PFSK-1 (cell line): ENCODE results near the gene RPS6KL1. TPM values are rescaled to one million over a fixed set of nuclear protein-coding genes. Genes with fewer than 3 reads are reported as not detected.

Experiments used
- FOXP2 ChIP-seq: optimal IDR thresholded peaks from 2 replicates; pipeline ENCODE3; 2011; ENCODE audit warnings: borderline replicate concordance, control low read depth, inconsistent platforms; ENCODE audit not compliant: insufficient read depth; ENCODE audit errors: extremely low read length, extremely low read depth
- POLR2AphosphoS5 ChIP-seq: IDR thresholded peaks from 2 replicates; pipeline ENCODE4 v1.6.1; 2012; ENCODE audit warnings: low read depth, mild to moderate bottlenecking, control low read depth, low read length, moderate library complexity
- SIN3A ChIP-seq: IDR thresholded peaks from 2 replicates; pipeline ENCODE4 v1.6.1; 2012; ENCODE audit warnings: mild to moderate bottlenecking, low read length, moderate library complexity, borderline replicate concordance; ENCODE audit not compliant: insufficient read depth
- TAF1 ChIP-seq: IDR thresholded peaks from 2 replicates; pipeline ENCODE4 v1.6.1; 2012; ENCODE audit warnings: low read length, control low read depth, borderline replicate concordance; ENCODE audit not compliant: insufficient read depth
- polyA plus RNA-seq: library from polyadenylated mRNA; unstranded; fragments of >200 nt; gene quantifications from one replicate; pipeline ENCODE4 v1.2.1, GENCODE V29; 2012; ENCODE audit warnings: low read depth, missing spikeins; ENCODE audit not compliant: insufficient read length
- TF ChIP-seq, protein P1 (sequence below), 2 experiments: IDR thresholded peaks; 2 replicates each; pipeline versions ENCODE4 v1.6.1 to v1.8.0; 2011 to 2012; ENCODE audit warnings: low read depth in 2 of 2, low read length in 2 of 2, control low read depth in 1 of 2, inconsistent platforms in 1 of 2, mild to moderate bottlenecking in 1 of 2, moderate library complexity in 1 of 2; ENCODE audit not compliant: insufficient read depth in 1 of 2

The RPS6KL1 gene, protein sequence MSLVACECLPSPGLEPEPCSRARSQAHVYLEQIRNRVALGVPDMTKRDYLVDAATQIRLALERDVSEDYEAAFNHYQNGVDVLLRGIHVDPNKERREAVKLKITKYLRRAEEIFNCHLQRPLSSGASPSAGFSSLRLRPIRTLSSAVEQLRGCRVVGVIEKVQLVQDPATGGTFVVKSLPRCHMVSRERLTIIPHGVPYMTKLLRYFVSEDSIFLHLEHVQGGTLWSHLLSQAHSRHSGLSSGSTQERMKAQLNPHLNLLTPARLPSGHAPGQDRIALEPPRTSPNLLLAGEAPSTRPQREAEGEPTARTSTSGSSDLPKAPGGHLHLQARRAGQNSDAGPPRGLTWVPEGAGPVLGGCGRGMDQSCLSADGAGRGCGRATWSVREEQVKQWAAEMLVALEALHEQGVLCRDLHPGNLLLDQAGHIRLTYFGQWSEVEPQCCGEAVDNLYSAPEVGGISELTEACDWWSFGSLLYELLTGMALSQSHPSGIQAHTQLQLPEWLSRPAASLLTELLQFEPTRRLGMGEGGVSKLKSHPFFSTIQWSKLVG
- 19.7 TPM for polyA plus RNA-seq

DNA sequence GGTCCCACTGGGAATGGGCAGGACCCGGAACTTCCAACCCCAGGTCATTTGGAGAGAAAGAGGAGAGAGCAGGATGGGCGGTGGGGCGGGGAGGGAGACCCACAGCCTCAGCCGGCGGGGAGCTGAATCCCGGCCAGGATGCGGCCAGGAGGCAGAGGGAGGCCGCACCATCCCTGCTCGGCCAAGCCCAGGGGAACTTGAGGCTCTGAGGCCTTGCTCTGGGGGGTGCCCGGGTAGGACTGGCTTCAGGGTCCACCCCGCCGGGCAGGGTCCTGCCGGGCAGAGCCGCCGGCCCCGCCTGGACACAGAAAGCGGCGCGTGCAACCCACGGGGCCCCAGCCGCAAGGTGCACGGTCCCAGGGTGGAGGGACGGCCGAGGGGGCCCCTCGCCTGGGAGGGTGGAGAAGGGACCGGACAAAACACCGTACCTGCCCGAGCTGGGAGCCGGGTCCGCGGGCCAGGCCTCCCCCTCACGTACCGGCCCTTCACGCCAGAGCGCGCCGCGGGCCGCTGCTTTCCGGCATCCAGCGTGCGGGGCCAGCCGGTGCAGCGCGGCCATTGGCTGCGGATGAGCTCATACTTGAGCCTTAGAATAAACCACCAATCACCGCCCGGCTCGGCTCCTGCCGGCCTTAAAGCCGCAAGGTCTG, at the start of gene RPS6KL1:
Gene RPS6KL1 (minus strand): TSS at position 509 of the 650 bp plus-strand sequence. CDS start 1,719 bp downstream, outside the sequence.
- TF ChIP-seq TAF1 (no peak), FOXP2 (no peak), SIN3A (no peak), POLR2AphosphoS5 (no peak)
- TF ChIP-seq, protein P1, sequence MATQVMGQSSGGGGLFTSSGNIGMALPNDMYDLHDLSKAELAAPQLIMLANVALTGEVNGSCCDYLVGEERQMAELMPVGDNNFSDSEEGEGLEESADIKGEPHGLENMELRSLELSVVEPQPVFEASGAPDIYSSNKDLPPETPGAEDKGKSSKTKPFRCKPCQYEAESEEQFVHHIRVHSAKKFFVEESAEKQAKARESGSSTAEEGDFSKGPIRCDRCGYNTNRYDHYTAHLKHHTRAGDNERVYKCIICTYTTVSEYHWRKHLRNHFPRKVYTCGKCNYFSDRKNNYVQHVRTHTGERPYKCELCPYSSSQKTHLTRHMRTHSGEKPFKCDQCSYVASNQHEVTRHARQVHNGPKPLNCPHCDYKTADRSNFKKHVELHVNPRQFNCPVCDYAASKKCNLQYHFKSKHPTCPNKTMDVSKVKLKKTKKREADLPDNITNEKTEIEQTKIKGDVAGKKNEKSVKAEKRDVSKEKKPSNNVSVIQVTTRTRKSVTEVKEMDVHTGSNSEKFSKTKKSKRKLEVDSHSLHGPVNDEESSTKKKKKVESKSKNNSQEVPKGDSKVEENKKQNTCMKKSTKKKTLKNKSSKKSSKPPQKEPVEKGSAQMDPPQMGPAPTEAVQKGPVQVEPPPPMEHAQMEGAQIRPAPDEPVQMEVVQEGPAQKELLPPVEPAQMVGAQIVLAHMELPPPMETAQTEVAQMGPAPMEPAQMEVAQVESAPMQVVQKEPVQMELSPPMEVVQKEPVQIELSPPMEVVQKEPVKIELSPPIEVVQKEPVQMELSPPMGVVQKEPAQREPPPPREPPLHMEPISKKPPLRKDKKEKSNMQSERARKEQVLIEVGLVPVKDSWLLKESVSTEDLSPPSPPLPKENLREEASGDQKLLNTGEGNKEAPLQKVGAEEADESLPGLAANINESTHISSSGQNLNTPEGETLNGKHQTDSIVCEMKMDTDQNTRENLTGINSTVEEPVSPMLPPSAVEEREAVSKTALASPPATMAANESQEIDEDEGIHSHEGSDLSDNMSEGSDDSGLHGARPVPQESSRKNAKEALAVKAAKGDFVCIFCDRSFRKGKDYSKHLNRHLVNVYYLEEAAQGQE (IDR thresholded peaks at IDR 0.05; ENCODE audit: insufficient read depth in 1 of 2, low read depth in 2 of 2, low read length in 2 of 2) = no peak

DNA sequence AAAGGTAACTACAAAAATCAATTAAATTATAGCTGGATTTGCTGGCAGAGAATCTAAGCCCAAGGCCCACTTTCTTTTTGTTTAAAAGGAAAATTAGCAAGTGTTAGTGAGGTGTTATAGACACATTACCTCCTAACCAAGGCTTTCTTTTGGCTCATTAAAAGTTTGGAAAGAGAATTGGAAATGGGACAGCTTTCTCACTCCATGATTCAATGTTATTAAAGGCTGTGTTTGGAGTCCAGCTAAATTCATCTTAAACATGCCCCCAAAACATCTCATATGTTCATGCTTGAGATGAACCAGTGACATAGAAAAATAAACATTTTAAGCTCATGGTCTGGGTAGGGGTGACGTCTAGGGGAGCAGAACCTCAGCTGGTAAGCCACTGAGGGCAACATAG, 45.8 kb upstream of the RPS6KL1 start:
- TF ChIP-seq POLR2AphosphoS5 (no peak), TAF1 (no peak), FOXP2 (no peak), SIN3A (no peak)
- TF ChIP-seq, protein P1 (IDR thresholded peaks at IDR 0.05; ENCODE audit: insufficient read depth in 1 of 2, low read depth in 2 of 2, low read length in 2 of 2) = no peak

DNA sequence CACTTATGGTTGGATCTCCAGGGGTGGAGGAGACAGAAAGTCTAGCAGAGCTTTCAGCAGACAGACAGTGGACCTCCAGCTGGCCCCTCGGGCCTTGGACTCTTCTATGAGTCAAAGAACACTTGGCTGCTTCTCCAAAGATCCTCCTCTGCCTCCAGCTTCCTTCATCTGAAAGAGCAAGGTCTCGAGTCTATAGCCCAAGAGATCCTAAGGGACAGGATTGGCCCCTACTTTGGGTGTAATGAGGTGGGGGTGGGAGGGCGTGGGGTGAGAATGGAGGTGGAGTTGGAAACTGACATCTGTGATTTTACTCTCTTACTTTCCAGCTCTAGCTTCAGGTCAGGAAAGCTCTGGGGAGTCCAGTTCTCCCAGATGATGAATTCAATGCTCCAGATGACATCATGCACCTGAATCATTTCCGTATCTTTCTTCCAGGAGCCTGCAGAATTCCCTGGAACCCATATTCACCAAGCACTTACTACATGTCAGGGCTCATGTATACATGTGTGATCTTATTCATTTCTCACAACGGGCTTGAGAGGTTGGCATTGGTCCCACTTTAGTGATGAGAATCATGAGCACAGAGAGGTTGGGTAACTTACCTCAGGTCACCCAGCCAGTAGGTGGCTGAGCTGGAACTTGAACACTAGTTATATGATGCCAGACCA, 42.6 kb upstream of the RPS6KL1 start:
- TF ChIP-seq TAF1 = no peak
- TF ChIP-seq SIN3A = no peak
- TF ChIP-seq FOXP2 = no peak
- TF ChIP-seq POLR2AphosphoS5 = no peak
- TF ChIP-seq, protein P1 (IDR thresholded peaks at IDR 0.05; ENCODE audit: insufficient read depth in 1 of 2, low read depth in 2 of 2, low read length in 2 of 2) = no peak

DNA sequence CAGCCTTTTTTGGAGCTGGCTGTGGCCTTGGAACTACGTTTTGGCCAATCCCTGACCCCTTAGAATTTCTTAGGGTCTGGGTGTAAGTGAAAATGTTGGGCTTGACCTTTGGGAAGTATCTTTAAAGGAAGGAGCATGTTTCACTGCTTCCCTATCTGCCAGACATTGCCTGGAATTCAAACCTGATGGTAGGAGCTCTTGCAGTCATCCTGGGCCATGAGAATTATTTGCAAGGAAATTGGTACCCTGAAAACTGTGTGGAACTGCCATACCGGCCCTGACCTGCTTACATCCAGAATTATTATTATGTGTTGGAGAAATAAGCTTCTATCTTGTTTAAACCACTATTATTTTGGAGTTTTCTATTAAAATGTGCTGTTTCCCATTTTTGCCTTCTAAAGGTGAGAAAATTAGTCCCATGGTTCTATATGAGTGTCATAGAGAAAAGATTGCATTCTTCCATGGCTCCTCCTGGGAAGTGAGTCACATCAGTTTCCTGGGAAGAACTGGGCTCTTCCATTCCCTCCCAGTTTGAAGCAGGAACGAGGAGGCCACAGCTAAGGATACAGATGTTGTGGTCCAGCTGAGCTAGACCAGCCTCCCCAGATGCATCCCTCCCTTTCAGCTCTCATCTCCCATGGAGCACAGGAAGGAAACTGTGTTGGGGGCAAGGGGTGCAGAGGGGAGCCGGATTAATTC, 41.9 kb upstream of the RPS6KL1 start:
- TF ChIP-seq TAF1 (no peak), SIN3A (no peak), POLR2AphosphoS5 (no peak)
- TF ChIP-seq, protein P1 (IDR thresholded peaks at IDR 0.05; ENCODE audit: insufficient read depth in 1 of 2, low read depth in 2 of 2, low read length in 2 of 2) = no peak
